ENCODE measurements around the gene GMPR.
"Not testable (repeated sequence)": the region's sequence is repeated elsewhere in the genome, so short reads cannot be mapped to it uniquely, and the experiment has no call there.

The GMPR gene

GRCh38 chr6:16238057-16238962, at the start of gene GMPR:
Gene GMPR, plus strand, starts transcription at chr6:16238587. Its CDS starts 107 bp downstream, at chr6:16238694.
- peak; percentile 73 for DNase-seq

- DNase-seq = no peak
Observed at GRCh38 chr6:16190214-16190613, 48.2 kb upstream of the GMPR start.

GRCh38 chr6:16196260-16196983, 42.0 kb upstream of the GMPR start:
- DNase-seq = no peak

- DNase-seq = no peak
Observed at GRCh38 chr6:16196984-16197546, 41.3 kb upstream of the GMPR start.

- no peak for DNase-seq
Observed at GRCh38 chr6:16198061-16198705, 40.2 kb upstream of the GMPR start.

- DNase-seq = no peak
Observed at GRCh38 chr6:16199804-16200203, 38.6 kb upstream of the GMPR start.

- DNase-seq = no peak
Observed at GRCh38 chr6:16200321-16200883, 38.0 kb upstream of the GMPR start.

- no peak for DNase-seq
Observed at GRCh38 chr6:16201706-16202105, 36.7 kb upstream of the GMPR start.

GRCh38 chr6:16204653-16205376, 33.6 kb upstream of the GMPR start:
- DNase-seq = no peak

GRCh38 chr6:16205377-16206144, 32.8 kb upstream of the GMPR start:
- DNase-seq = no peak

- DNase-seq = peak; percentile 55
Observed at GRCh38 chr6:16206595-16207037, 31.8 kb upstream of the GMPR start.

GRCh38 chr6:16208989-16209388, 29.4 kb upstream of the GMPR start:
- no peak for DNase-seq

GRCh38 chr6:16209539-16209938, 28.8 kb upstream of the GMPR start:
- DNase-seq = no peak

- no peak for DNase-seq
Observed at GRCh38 chr6:16212276-16212675, 26.1 kb upstream of the GMPR start.

GRCh38 chr6:16216501-16217155, 21.8 kb upstream of the GMPR start:
- no peak for DNase-seq

- no peak for DNase-seq
Observed at GRCh38 chr6:16217156-16217721, 21.1 kb upstream of the GMPR start.

GRCh38 chr6:16222826-16223225, 15.6 kb upstream of the GMPR start:
- DNase-seq = no peak

- DNase-seq = no peak
Observed at GRCh38 chr6:16223362-16223761, 15.0 kb upstream of the GMPR start.

GRCh38 chr6:16224409-16224808, 14.0 kb upstream of the GMPR start:
- no peak for DNase-seq

- DNase-seq = not testable (repeated sequence)
Observed at GRCh38 chr6:16225062-16225731, 13.2 kb upstream of the GMPR start.
